ENCODE measurements around the gene TSPO.

DNA sequence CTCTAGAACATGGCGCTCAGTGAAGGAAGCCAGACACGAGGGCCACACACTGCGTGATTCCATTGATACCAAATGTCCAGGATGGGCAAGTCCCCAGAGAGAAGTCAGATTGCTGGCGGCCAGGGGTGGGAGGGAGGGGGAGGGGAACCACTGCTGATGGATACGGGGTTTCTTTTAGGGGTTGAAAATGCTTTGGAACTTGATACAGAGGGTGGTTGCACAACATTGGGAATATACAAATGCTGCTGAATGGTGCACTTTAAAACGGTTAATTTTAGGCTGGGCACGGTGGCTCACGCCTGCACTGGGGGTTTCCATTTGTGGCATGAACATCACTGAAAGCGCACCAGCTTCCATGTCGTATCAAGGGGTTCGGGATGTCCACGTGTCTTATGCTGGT, 5.1 kb downstream of the TSPO start:
- TF ChIP-seq, protein P1, sequence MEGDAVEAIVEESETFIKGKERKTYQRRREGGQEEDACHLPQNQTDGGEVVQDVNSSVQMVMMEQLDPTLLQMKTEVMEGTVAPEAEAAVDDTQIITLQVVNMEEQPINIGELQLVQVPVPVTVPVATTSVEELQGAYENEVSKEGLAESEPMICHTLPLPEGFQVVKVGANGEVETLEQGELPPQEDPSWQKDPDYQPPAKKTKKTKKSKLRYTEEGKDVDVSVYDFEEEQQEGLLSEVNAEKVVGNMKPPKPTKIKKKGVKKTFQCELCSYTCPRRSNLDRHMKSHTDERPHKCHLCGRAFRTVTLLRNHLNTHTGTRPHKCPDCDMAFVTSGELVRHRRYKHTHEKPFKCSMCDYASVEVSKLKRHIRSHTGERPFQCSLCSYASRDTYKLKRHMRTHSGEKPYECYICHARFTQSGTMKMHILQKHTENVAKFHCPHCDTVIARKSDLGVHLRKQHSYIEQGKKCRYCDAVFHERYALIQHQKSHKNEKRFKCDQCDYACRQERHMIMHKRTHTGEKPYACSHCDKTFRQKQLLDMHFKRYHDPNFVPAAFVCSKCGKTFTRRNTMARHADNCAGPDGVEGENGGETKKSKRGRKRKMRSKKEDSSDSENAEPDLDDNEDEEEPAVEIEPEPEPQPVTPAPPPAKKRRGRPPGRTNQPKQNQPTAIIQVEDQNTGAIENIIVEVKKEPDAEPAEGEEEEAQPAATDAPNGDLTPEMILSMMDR (conservative IDR thresholded peaks at IDR 0.05; ENCODE audit: low read depth in 2 of 2): no peak
- TF ChIP-seq, protein P2, sequence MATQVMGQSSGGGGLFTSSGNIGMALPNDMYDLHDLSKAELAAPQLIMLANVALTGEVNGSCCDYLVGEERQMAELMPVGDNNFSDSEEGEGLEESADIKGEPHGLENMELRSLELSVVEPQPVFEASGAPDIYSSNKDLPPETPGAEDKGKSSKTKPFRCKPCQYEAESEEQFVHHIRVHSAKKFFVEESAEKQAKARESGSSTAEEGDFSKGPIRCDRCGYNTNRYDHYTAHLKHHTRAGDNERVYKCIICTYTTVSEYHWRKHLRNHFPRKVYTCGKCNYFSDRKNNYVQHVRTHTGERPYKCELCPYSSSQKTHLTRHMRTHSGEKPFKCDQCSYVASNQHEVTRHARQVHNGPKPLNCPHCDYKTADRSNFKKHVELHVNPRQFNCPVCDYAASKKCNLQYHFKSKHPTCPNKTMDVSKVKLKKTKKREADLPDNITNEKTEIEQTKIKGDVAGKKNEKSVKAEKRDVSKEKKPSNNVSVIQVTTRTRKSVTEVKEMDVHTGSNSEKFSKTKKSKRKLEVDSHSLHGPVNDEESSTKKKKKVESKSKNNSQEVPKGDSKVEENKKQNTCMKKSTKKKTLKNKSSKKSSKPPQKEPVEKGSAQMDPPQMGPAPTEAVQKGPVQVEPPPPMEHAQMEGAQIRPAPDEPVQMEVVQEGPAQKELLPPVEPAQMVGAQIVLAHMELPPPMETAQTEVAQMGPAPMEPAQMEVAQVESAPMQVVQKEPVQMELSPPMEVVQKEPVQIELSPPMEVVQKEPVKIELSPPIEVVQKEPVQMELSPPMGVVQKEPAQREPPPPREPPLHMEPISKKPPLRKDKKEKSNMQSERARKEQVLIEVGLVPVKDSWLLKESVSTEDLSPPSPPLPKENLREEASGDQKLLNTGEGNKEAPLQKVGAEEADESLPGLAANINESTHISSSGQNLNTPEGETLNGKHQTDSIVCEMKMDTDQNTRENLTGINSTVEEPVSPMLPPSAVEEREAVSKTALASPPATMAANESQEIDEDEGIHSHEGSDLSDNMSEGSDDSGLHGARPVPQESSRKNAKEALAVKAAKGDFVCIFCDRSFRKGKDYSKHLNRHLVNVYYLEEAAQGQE (IDR thresholded peaks at IDR 0.05; ENCODE audit: unreplicated experiment): no peak
- TF ChIP-seq EZH2 (IDR thresholded peaks at IDR 0.05; ENCODE audit: low read depth, unreplicated experiment) (no peak), JUNB (IDR thresholded peaks at IDR 0.05; ENCODE audit: unreplicated experiment) (no peak), CREB1 (CRISPR knock-in tag; IDR thresholded peaks at IDR 0.05; ENCODE audit: low read depth) (no peak), POLR2AphosphoS5 (IDR thresholded peaks at IDR 0.05; ENCODE audit: low read depth) (no peak), ZNF114 (CRISPR knock-in tag; IDR thresholded peaks at IDR 0.05) (no peak), EZH2phosphoT487 (IDR thresholded peaks at IDR 0.05; ENCODE audit: unreplicated experiment) (no peak), STAT1 (IDR thresholded peaks at IDR 0.05; ENCODE audit: unreplicated experiment) (no peak)
- TF ChIP-seq, protein P3, sequence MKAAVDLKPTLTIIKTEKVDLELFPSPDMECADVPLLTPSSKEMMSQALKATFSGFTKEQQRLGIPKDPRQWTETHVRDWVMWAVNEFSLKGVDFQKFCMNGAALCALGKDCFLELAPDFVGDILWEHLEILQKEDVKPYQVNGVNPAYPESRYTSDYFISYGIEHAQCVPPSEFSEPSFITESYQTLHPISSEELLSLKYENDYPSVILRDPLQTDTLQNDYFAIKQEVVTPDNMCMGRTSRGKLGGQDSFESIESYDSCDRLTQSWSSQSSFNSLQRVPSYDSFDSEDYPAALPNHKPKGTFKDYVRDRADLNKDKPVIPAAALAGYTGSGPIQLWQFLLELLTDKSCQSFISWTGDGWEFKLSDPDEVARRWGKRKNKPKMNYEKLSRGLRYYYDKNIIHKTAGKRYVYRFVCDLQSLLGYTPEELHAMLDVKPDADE (IDR thresholded peaks at IDR 0.05): no peak
